ENCODE results near the gene CACNB2.

- TF ChIP-seq CTCF (IDR thresholded peaks at IDR 0.05) (no peak), POLR2A (IDR thresholded peaks at IDR 0.05; ENCODE audit: low read depth) (no peak), EP300 (IDR thresholded peaks at IDR 0.05) (no peak)
Measured at GRCh38 chr10:18436902-18437301, 296.7 kb downstream of the CACNB2 start.

Data from esophagus muscularis mucosa (tissue), 4 donors.